Progenitor cell of endocrine pancreas (in vitro differentiated cells): ENCODE data around the gene NPIPB2. TPM values are rescaled to one million over a fixed set of nuclear protein-coding genes. Genes with fewer than 3 reads are reported as not detected.

ENCODE experiments used
- DNase-seq: peaks from one replicate; pipeline ENCODE4 v3.0.0; 2021; ENCODE audit warnings: low spot score; ENCODE audit not compliant: unreplicated experiment
- H3K27ac Mint-ChIP-seq: 2 replicates; pipeline ENCODE4 v1.8.0; 2021; ENCODE audit warnings: mild to moderate bottlenecking, moderate library complexity, mixed read lengths
- H3K27me3 Mint-ChIP-seq: 2 replicates; pipeline ENCODE4 v1.8.0; 2021; ENCODE audit warnings: mixed read lengths
- H3K36me3 Mint-ChIP-seq: 2 replicates; pipeline ENCODE4 v1.8.0; 2022; ENCODE audit warnings: mixed read lengths; ENCODE audit not compliant: insufficient read depth
- H3K4me1 Mint-ChIP-seq: 2 replicates; pipeline ENCODE4 v1.8.0; 2021; ENCODE audit warnings: low read depth, mixed read lengths
- H3K4me3 Mint-ChIP-seq: 2 replicates; pipeline ENCODE4 v1.8.0; 2021; ENCODE audit warnings: low read depth, mild to moderate bottlenecking, moderate library complexity, mixed read lengths
- H3K9me3 Mint-ChIP-seq: 2 replicates; pipeline ENCODE4 v1.8.0; 2021; ENCODE audit warnings: low read depth, mixed read lengths
- CTCF ChIP-seq: fragments of 200-600 bp; sonication (generic); IDR thresholded peaks from one replicate; pipeline ENCODE4 v1.5.0; 2021; ENCODE audit warnings: antibody characterized with exemption, mild to moderate bottlenecking; ENCODE audit not compliant: unreplicated experiment
- total RNA-seq: library from RNA; stranded (reverse); gene quantifications from 2 replicates; pipeline ENCODE4 v1.2.1, GENCODE V29; 2021

NPIPB2 gene
- total RNA-seq, 1 donor from 2014 or later = 16.6 TPM

GRCh38 chr16:11915114-11915643 is 26.7 kb downstream of the NPIPB2 start:
- Mint-ChIP-seq H3K36me3 (peaks cover 3% of the 10 kb centered on the region), H3K4me1 (peaks cover 35% of the 10 kb centered on the region), H3K27ac (peak overlapping the region; percentile 96), H3K4me3 (peak overlapping the region; percentile 92), H3K27me3 (no peaks in the 10 kb centered on the region), H3K9me3 (no peaks in the 10 kb centered on the region)
- no peak for DNase-seq
- TF ChIP-seq CTCF = no peak

- DNase-seq = no peak
- Mint-ChIP-seq H3K9me3 (no peaks in the 10 kb centered on the region), H3K27ac (peak overlapping the region; percentile 96), H3K4me1 (peaks cover 36% of the 10 kb centered on the region), H3K27me3 (no peaks in the 10 kb centered on the region), H3K4me3 (peak overlapping the region; percentile 92), H3K36me3 (peaks cover 3% of the 10 kb centered on the region)
- TF ChIP-seq CTCF = no peak
These were observed 27.4 kb downstream of the NPIPB2 start for GRCh38 chr16:11914210-11915113.

- Mint-ChIP-seq H3K27me3 (no peaks in the 10 kb centered on the region), H3K9me3 (no peaks in the 10 kb centered on the region), H3K4me3 (peak overlapping the region; percentile 92), H3K27ac (peak overlapping the region; percentile 96), H3K4me1 (peaks cover 36% of the 10 kb centered on the region), H3K36me3 (peaks cover 3% of the 10 kb centered on the region)
- DNase-seq = no peak
- TF ChIP-seq CTCF = no peak
These were observed 28.3 kb downstream of the NPIPB2 start for GRCh38 chr16:11913425-11914079.

GRCh38 chr16:11909653-11910545 is 31.9 kb downstream of the NPIPB2 start:
- H3K36me3 Mint-ChIP-seq = peaks cover 7% of the 10 kb centered on the region
- peaks cover 28% of the 10 kb centered on the region for H3K4me1 Mint-ChIP-seq
- no peaks in the 10 kb centered on the region for H3K9me3 Mint-ChIP-seq
- no peak for TF ChIP-seq CTCF
- H3K4me3 Mint-ChIP-seq = no peak overlapping the region
- H3K27ac Mint-ChIP-seq = peak overlapping the region; percentile 7
- DNase-seq = no peak
- H3K27me3 Mint-ChIP-seq = no peaks in the 10 kb centered on the region
